ENCODE results near the gene MYOG. TPM values are rescaled to one million over a fixed set of nuclear protein-coding genes. Genes with fewer than 3 reads are reported as not detected.

MYOG gene
- polyA plus RNA-seq, 1 experiment, result not detected

DNA sequence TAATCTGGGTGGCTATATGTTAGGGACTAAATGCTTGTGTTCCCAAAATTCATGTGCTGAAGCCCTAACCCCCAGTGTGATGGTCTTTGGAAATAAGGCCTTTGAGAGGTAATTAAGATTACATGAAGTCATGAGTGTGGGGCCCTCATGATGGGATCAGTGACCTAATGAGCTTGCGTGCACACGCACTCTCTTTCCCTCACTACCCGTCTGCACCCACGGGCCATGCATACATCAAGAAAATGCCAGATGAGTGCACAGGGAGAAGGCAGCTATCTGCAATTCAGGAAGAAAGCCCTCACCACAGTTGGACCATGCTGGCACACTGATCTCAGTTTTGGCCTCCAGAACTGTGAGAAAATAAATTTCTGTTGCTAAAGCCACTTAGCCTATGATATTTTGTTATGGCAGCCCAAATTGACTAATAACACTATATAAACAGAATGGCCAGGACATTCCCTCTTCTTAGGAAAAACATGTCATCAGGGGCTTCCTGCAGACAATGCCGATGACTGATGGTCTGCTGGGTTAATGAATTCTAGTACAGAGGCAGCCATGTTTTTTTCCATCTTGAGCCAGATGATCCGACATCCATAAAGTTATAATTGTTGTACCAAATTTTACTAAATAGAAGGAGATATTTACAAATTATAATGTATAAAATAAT is 18.1 kb upstream of the MYOG start:
- ChIA-PET POLR2A (no interaction called here), CTCF (interaction anchor here (2.1 kb wide), 1 partner anchor 14 kb away, joined by 13 read pairs; no protein-coding TSS in a partner anchor)
- TF ChIP-seq, protein P1, sequence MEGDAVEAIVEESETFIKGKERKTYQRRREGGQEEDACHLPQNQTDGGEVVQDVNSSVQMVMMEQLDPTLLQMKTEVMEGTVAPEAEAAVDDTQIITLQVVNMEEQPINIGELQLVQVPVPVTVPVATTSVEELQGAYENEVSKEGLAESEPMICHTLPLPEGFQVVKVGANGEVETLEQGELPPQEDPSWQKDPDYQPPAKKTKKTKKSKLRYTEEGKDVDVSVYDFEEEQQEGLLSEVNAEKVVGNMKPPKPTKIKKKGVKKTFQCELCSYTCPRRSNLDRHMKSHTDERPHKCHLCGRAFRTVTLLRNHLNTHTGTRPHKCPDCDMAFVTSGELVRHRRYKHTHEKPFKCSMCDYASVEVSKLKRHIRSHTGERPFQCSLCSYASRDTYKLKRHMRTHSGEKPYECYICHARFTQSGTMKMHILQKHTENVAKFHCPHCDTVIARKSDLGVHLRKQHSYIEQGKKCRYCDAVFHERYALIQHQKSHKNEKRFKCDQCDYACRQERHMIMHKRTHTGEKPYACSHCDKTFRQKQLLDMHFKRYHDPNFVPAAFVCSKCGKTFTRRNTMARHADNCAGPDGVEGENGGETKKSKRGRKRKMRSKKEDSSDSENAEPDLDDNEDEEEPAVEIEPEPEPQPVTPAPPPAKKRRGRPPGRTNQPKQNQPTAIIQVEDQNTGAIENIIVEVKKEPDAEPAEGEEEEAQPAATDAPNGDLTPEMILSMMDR (IDR thresholded peaks at IDR 0.05; ENCODE audit: low read depth, low read length), result no peak
- DNase-seq (ENCODE audit: low read depth, low spot score), result no peak
- Histone ChIP-seq H3K27me3 (ENCODE audit: control insufficient read depth, insufficient read depth, low read length) (peaks cover 46% of the 10 kb centered on the region), H3K4me3 (ENCODE audit: low read depth, low read length) (no peak overlapping the region), H3K27ac (ENCODE audit: low read depth, low read length) (no peak overlapping the region), H3K9me3 (ENCODE audit: control insufficient read depth, insufficient read depth, low read length) (no peaks in the 10 kb centered on the region)

DNA sequence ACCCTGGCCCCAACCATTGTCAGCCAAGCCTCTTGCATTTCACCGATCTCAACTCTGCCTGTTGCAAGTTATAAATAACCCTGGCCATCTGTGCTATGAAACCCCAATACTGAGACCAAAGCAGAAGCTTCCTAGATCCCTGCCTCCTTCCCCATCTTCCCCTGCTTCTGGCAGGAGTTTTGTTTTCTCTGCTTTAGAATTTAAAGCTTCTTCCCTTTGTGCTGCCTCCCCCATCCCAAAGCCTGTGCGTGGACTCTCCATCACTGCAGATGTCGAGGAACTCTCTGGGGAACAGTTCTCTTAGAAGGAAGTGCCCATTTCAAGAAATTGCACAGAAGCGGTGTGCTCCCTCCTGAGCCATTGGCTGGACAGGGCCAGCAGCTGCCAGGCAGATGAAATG is 17.4 kb upstream of the MYOG start:
- no peak overlapping the region for H3K27ac ChIP-seq (ENCODE audit: low read depth, low read length)
- CTCF ChIA-PET, result interaction anchor here (2.1 kb wide), 1 partner anchor 15 kb away, joined by 13 read pairs; no protein-coding TSS in a partner anchor
- H3K4me3 ChIP-seq (ENCODE audit: low read depth, low read length), result no peak overlapping the region
- TF ChIP-seq, protein P1 (IDR thresholded peaks at IDR 0.05; ENCODE audit: low read depth, low read length), result no peak
- no peaks in the 10 kb centered on the region for H3K9me3 ChIP-seq (ENCODE audit: control insufficient read depth, insufficient read depth, low read length)
- H3K27me3 ChIP-seq (ENCODE audit: control insufficient read depth, insufficient read depth, low read length), result peaks cover 47% of the 10 kb centered on the region
- no peak for DNase-seq (ENCODE audit: low read depth, low spot score)
- POLR2A ChIA-PET, result no interaction called here

DNA sequence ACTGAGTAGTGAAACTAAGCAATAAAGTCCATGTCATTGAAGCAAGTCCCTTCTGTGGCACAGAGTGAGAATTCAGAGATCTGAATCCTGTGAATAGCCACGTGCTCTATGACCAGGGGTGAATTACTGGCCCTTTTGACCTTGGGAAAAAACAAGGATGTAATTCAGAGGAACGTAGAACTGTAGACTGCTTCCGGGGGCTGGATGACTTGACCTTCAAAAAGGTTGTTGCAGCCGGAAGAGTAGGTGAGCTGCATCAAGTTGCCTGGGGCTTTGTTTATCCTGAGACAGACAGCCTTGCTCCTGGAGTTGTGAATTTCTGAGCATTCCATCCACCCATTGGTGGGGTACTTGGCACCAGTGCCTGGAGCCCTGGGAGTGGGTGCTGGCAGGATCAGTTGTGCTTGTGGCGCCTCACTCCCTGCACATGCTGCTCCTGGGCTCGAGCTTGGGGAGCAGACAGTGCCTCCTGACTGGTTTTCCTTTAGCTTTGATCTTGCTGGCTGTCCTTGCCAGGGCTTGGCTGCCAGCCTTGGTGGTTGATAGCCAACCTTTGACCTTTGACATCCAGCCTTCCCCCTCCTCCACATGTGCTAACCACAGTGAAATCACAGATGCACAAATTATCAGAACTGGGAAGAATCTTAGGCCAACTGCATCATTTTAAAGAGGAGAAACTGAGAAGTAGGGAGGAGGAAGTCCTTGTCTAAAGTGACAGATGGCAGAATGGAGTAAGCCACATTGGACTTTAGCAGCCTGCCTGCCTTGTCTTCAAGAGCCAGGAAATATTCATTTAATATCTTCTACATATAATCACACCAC is 16.2 kb upstream of the MYOG start:
- Histone ChIP-seq H3K27ac (ENCODE audit: low read depth, low read length) (no peak overlapping the region), H3K9me3 (ENCODE audit: control insufficient read depth, insufficient read depth, low read length) (no peaks in the 10 kb centered on the region), H3K27me3 (ENCODE audit: control insufficient read depth, insufficient read depth, low read length) (peaks cover 41% of the 10 kb centered on the region), H3K4me3 (ENCODE audit: low read depth, low read length) (no peak overlapping the region)
- no peak for DNase-seq (ENCODE audit: low read depth, low spot score)
- TF ChIP-seq, protein P1 (IDR thresholded peaks at IDR 0.05; ENCODE audit: low read depth, low read length), result no peak
- CTCF ChIA-PET, result interaction anchor here (2.1 kb wide), 1 partner anchor 16 kb away, joined by 13 read pairs; no protein-coding TSS in a partner anchor
- POLR2A ChIA-PET, result no interaction called here

DNA sequence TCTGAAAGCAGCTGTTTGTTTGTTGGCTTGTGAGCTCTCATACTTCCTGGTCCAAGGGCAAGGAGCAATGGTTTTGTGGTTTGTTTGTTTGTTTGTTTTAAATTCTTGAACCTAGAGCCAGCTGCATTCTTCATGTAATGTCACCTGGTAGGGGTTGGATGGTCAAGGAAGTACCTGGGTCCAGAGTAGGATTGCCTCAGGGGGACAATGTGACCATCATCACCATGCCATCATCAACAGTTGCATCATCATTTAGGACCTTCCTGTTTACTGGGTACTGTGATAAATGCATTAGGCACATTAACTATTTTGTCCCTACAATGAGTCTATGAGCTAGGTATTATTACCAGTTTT is 14.7 kb upstream of the MYOG start:
- ChIA-PET POLR2A (no interaction called here), CTCF (interaction anchor here (1.3 to 2.3 kb wide), 3 partner anchors 18 to 167 kb away, joined by 3 to 9 read pairs (median 3); no protein-coding TSS in a partner anchor)
- peaks cover 42% of the 10 kb centered on the region for H3K27me3 ChIP-seq (ENCODE audit: control insufficient read depth, insufficient read depth, low read length)
- no peak overlapping the region for H3K4me3 ChIP-seq (ENCODE audit: low read depth, low read length)
- no peak overlapping the region for H3K27ac ChIP-seq (ENCODE audit: low read depth, low read length)
- no peaks in the 10 kb centered on the region for H3K9me3 ChIP-seq (ENCODE audit: control insufficient read depth, insufficient read depth, low read length)
- DNase-seq (ENCODE audit: low read depth, low spot score), result no peak
- TF ChIP-seq, protein P1 (IDR thresholded peaks at IDR 0.05; ENCODE audit: low read depth, low read length), result no peak

Measured in AG04450 (cell line).